Endothelial cell of umbilical vein (primary cell): Measurements from ENCODE around the gene MAP4K4.

Source experiments
- EZH2 ChIP-seq: IDR thresholded peaks from 2 replicates; pipeline ENCODE4 v1.6.1; 2012; ENCODE audit warnings: borderline replicate concordance, low read depth, mild to moderate bottlenecking, moderate library complexity, low read length, inconsistent platforms; ENCODE audit not compliant: severe bottlenecking
- FOS ChIP-seq: IDR thresholded peaks from 2 replicates; pipeline ENCODE4 v1.6.1; 2011; ENCODE audit warnings: mild to moderate bottlenecking, low read length, moderate library complexity, borderline replicate concordance; ENCODE audit not compliant: insufficient read depth
- GATA2 ChIP-seq: IDR thresholded peaks from 2 replicates; pipeline ENCODE4 v1.7.0; 2011; ENCODE audit warnings: low read depth, mild to moderate bottlenecking, moderate library complexity, mixed read lengths, low read length; ENCODE audit not compliant: insufficient read length, insufficient read depth
- JUN ChIP-seq: IDR thresholded peaks from 2 replicates; pipeline ENCODE4 v1.6.1; 2011; ENCODE audit warnings: borderline replicate concordance, low read depth; ENCODE audit not compliant: insufficient read length, insufficient read depth
- MYC ChIP-seq: IDR thresholded peaks from one replicate; pipeline ENCODE4 v1.6.1; 2011; ENCODE audit warnings: mild to moderate bottlenecking, low read depth, low read length
- POLR2A ChIP-seq: IDR thresholded peaks from 2 replicates; pipeline ENCODE4 v1.6.1; 2012; ENCODE audit warnings: low read depth, mild to moderate bottlenecking, control low read depth, low read length
- POLR2AphosphoS5 ChIP-seq: IDR thresholded peaks from 2 replicates; pipeline ENCODE4 v1.6.1; 2012; ENCODE audit warnings: low read depth, mild to moderate bottlenecking, control low read depth, low read length, moderate library complexity; ENCODE audit not compliant: insufficient read depth
- TF ChIP-seq, protein P1 (sequence below), 2 donors: IDR thresholded peaks; 1 replicate in 1 of 2; 2 replicates in 1 of 2; pipeline ENCODE4 v1.5.1; 2011; ENCODE audit warnings: low read length in 2 of 2, mild to moderate bottlenecking in 2 of 2, moderate library complexity in 2 of 2, control low read depth in 1 of 2, inconsistent platforms in 1 of 2, low read depth in 1 of 2; ENCODE audit not compliant: insufficient read depth in 1 of 2; ENCODE audit errors: extremely low read depth in 1 of 2
- TF ChIP-seq, protein P2 (sequence below): IDR thresholded peaks from 2 replicates; pipeline ENCODE4 v1.6.1; 2011; ENCODE audit not compliant: insufficient read depth, insufficient read length

DNA sequence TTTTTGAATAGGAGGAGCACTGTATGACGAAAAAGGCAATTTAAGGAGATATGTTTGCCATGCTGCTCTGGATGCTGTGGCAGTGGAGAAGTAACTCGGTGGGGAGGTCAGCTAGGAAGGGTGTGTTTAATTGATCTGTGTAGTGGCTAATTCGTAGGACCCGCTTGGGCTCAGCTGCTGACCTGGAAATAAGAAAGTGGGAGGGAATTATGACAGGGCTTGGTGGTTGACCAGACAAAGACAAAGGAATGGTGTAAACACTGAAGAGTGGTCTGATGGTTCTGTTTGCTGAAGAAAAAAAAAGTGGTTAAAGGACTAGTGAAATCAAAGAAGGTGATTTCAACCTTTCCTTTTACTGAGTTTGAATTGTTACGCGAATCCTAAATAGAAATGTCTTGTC lies 146.0 kb downstream of the MAP4K4 start:
- TF ChIP-seq, protein P1, sequence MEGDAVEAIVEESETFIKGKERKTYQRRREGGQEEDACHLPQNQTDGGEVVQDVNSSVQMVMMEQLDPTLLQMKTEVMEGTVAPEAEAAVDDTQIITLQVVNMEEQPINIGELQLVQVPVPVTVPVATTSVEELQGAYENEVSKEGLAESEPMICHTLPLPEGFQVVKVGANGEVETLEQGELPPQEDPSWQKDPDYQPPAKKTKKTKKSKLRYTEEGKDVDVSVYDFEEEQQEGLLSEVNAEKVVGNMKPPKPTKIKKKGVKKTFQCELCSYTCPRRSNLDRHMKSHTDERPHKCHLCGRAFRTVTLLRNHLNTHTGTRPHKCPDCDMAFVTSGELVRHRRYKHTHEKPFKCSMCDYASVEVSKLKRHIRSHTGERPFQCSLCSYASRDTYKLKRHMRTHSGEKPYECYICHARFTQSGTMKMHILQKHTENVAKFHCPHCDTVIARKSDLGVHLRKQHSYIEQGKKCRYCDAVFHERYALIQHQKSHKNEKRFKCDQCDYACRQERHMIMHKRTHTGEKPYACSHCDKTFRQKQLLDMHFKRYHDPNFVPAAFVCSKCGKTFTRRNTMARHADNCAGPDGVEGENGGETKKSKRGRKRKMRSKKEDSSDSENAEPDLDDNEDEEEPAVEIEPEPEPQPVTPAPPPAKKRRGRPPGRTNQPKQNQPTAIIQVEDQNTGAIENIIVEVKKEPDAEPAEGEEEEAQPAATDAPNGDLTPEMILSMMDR (IDR thresholded peaks at IDR 0.05; ENCODE audit: extremely low read depth in 1 of 2, insufficient read depth in 1 of 2, low read depth in 1 of 2, low read length in 2 of 2): no peak
- TF ChIP-seq, protein P2, sequence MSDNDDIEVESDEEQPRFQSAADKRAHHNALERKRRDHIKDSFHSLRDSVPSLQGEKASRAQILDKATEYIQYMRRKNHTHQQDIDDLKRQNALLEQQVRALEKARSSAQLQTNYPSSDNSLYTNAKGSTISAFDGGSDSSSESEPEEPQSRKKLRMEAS: no peak
- TF ChIP-seq POLR2A (no peak), EZH2 (no peak), JUN (no peak), MYC (no peak), POLR2AphosphoS5 (no peak), FOS (no peak), GATA2 (no peak)
